Urinary bladder (tissue), 4 donors: Measurements from ENCODE around the gene HOXD3. TPM values are rescaled to one million over a fixed set of nuclear protein-coding genes. Genes with fewer than 3 reads are reported as not detected.

Experiments used
- DNase-seq: peaks from one replicate; pipeline ENCODE4 v3.0.0-alpha.2; 2015; ENCODE audit errors: extremely low spot score
- H3K27ac ChIP-seq: one replicate; pipeline ENCODE4 v1.5.1; 2013; ENCODE audit warnings: low read depth, mild to moderate bottlenecking, moderate library complexity
- H3K36me3 ChIP-seq: one replicate; pipeline ENCODE4 v1.6.1; 2013; ENCODE audit warnings: mild to moderate bottlenecking, moderate library complexity; ENCODE audit not compliant: insufficient read depth
- H3K4me1 ChIP-seq: one replicate; pipeline ENCODE4 v1.6.1; 2013; ENCODE audit warnings: mild to moderate bottlenecking, moderate library complexity; ENCODE audit not compliant: insufficient read depth
- H3K4me3 ChIP-seq: one replicate; pipeline ENCODE4 v1.5.1; 2013; ENCODE audit warnings: low read depth, low read length
- WGBS: extraction: QIAGEN DNeasy Blood & Tissue Kit; methylation state at CpG from one replicate; pipeline ENCODE4 v1.1.7; 2013; 5-methylcytosine and 5-hydroxymethylcytosine counted together
- polyA plus RNA-seq: library from polyadenylated mRNA; stranded (reverse); fragments of 200-250 nt; gene quantifications from one replicate; pipeline ENCODE4 v1.2.3, GENCODE V29; 2013
- total RNA-seq: library from RNA; depleted of rRNA; stranded (reverse); fragments of >200 nt; gene quantifications from one replicate; pipeline ENCODE4 v1.2.3, GENCODE V29; 2014
- donor health status: healthy with polysubstance abuse.
- donor health status: healthy.

The HOXD3 gene
- total and polyA plus RNA-seq, 2 donors = 1.6 to 5.2 TPM

DNA sequence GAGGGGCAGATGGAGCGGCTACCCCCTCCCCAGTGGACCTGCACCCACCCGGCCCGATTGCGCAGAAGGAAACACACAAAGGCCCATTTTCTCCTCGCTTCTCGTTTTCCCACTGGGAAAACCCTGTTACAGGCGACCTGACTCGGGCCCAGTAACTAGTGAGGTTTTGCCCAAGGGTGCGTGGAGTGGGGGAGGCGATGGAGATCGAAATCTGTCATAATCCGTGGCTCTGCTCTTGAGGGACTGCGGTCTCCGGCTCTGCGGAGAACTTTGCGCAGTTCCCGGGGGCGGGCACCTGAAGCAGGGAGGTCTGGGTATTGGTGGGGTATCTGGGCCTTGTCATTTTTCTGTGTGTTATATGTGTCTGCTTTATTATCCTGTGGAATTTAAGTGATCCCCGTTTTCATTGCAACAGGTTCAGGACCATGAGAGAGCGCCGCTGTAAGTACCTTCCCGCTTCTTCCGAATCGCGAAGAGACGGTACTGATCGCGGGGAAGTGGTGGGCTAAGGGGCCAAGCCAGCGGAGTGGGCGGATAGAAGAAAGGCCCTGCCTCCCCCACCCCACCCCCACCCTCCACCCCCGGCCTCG lies 9.8 kb upstream of the HOXD3 start:
- DNase-seq = no peak
- WGBS = 43% methylated on average over 32 of the region's 32 CpGs
- Histone ChIP-seq H3K36me3 (no peaks in the 10 kb centered on the region), H3K4me1 (no peaks in the 10 kb centered on the region), H3K27ac (no peak overlapping the region), H3K4me3 (no peak overlapping the region)

DNA sequence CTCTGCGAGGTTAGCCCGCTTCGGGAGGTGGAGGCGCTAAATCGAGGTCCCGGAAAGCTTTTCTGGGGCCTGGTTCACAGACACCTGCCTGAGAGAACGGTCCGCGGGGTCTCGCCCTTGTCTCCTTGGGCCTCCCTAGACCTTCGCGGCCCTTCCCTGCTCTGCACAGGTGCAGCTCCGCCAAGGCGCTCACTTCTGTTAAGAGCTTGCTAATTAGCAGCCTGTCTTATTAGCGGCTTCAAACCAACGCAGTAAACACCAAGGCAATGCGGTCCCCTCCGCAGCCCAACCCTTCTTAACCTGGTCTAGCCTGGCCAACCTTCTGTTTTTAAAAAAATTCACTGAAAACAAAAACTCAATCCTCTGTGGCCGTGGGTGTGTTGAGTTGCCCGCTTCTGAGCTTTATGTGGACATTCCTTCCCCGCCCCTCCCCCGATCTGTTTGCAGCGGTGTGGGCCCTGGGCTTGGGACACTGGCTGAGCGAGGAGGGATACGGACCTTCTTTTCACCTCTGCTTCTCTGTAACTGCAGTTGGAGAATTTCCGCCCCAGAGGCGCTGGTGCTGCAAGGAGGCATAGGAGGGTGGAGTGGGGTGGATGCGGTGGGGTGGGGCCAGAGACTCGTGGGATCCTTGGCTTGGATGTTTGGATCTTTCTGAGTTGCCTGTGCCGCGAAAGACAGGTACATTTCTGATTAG lies 9.2 kb upstream of the HOXD3 start:
- no peak for DNase-seq
- H3K27ac ChIP-seq = no peak overlapping the region
- 37% methylated on average over 31 of the region's 31 CpGs for WGBS
- no peak overlapping the region for H3K4me3 ChIP-seq
- no peaks in the 10 kb centered on the region for H3K4me1 ChIP-seq
- no peaks in the 10 kb centered on the region for H3K36me3 ChIP-seq

GRCh38 chr2:176148751-176149421 lies 8.2 kb upstream of the HOXD3 start:
- 60% methylated on average over 11 of the region's 11 CpGs for WGBS
- Histone ChIP-seq H3K27ac (no peak overlapping the region), H3K4me3 (no peak overlapping the region), H3K36me3 (no peaks in the 10 kb centered on the region), H3K4me1 (no peaks in the 10 kb centered on the region)
- no peak for DNase-seq

- no peak overlapping the region for H3K4me3 ChIP-seq
- WGBS = 48% methylated on average over 22 of the region's 22 CpGs
- no peak for DNase-seq
- H3K4me1 ChIP-seq = no peaks in the 10 kb centered on the region
- H3K27ac ChIP-seq = no peak overlapping the region
- no peaks in the 10 kb centered on the region for H3K36me3 ChIP-seq
These were observed 7.6 kb upstream of the HOXD3 start for GRCh38 chr2:176149481-176149938.

DNA sequence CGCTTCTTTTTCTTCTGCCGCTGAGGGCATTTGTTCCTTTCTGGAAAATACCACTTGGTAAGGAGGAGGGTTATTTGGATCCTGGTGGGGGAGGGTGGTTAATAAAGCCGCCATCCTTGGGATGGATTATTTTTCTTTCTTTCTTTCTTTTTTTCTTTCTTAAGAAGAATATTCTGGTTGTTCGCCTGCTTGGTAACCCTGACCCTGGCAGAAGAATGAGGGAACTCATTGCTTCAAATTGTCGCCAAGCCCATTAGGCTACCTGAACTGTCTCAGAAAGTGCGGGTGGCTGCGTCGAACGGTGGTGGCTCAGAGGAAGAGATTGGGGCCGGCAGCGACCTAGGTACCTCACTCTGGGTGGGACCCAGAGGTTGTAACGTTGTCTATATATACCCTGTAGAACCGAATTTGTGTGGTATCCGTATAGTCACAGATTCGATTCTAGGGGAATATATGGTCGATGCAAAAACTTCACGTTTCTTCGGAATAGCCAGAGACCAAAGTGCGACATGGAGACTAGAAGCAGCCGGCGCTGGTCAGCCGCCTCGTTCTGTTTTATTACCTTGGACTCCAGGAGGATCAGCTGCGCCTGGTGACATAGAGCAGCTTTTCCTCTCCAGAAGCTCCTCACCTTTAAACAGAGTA lies 7.0 kb upstream of the HOXD3 start:
- no peak for DNase-seq
- WGBS = 51% methylated on average over 24 of the region's 24 CpGs
- Histone ChIP-seq H3K27ac (no peak overlapping the region), H3K4me1 (no peaks in the 10 kb centered on the region), H3K36me3 (no peaks in the 10 kb centered on the region), H3K4me3 (no peak overlapping the region)

- WGBS = 65% methylated on average over 14 of the region's 14 CpGs
- DNase-seq = no peak
- H3K4me1 ChIP-seq = no peaks in the 10 kb centered on the region
- H3K27ac ChIP-seq = no peak overlapping the region
- H3K4me3 ChIP-seq = no peak overlapping the region
- H3K36me3 ChIP-seq = no peaks in the 10 kb centered on the region
These were observed 6.3 kb upstream of the HOXD3 start for GRCh38 chr2:176150584-176151441.

DNA sequence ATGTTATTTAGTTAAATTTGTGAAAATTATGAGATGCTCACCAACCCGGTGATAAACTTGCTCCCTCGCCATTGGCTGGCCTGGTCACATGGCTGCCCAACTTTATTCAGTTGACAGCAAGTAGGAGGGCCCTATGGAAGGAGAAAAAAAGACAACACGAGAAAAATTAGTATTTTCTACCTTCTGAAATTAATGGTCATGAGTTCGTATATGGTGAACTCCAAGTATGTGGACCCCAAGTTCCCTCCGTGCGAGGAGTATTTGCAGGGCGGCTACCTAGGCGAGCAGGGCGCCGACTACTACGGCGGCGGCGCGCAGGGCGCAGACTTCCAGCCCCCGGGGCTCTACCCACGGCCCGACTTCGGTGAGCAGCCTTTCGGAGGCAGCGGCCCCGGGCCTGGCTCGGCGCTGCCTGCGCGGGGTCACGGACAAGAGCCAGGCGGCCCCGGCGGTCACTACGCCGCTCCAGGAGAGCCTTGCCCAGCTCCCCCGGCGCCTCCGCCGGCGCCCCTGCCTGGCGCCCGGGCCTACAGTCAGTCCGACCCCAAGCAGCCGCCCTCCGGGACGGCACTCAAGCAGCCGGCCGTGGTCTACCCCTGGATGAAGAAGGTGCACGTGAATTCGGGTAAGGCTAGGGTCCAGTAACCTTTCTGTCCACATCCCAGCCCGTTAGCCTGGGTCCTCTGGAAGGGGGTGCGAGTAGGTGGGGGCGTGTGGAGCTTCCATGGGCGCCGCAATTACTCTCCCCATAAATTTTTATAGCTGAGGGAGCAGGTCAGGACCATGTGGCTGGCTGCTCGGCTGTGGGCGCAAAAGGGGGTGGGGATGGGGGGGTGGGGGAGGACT lies 5.4 kb upstream of the HOXD3 start, which contains the start of gene HOXD4:
TSS of gene HOXD4 (plus strand) at position 109 of the 846 bp plus-strand sequence. CDS start at position 193, 84 bp downstream.
- no peak within 1 kb of the TSS for H3K4me3 ChIP-seq

GRCh38 chr2:176152350-176153181 lies 4.5 kb upstream of the HOXD3 start:
- H3K4me3 ChIP-seq = no peak overlapping the region
- H3K36me3 ChIP-seq = no peaks in the 10 kb centered on the region
- no peak for DNase-seq
- WGBS = 50% methylated on average over 48 of the region's 48 CpGs
- peaks cover 2% of the 10 kb centered on the region for H3K4me1 ChIP-seq
- no peak overlapping the region for H3K27ac ChIP-seq

More for the DNA sequence above, 5.4 kb upstream of the HOXD3 start, which contains the start of gene HOXD4:
- no peak for DNase-seq
- H3K27ac ChIP-seq = no peak within 1 kb of the TSS
- H3K4me1 ChIP-seq = no peaks in the 10 kb centered on the region
- no peaks in the 10 kb centered on the region for H3K36me3 ChIP-seq
- WGBS = 24% methylated on average over 55 of the region's 55 CpGs

DNA sequence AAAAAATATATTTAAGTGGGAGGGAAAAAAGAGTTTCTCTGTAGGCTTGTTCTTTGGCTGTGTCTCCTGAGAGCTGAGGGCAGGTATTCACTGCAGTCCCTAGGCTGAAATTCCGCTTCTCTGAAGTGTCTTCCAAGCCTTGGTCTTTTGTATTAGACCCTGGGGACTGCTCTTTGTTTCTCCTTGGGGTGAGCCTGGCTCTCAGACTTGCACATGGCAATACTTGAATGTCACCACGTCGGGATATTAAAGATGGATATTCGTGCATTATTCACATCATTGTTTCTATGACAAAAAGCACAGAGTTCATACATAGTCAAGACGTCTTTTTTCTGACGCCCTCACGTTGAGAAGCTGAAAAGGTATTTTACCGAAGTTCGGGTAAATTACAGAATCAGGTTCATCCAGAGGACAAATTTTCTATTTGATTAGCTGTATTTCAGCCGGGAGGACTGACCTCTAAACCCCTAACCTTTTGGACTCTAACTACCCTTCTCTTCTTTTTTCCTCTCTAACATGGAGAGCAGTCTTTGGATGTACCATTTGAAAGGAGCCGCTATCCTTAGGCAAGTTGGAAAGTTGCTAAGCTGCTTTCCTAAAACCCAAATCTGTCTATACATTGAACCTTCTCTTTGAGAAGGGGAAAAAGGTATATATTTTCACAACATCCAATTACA lies 2.4 kb upstream of the HOXD3 start:
- 73% methylated on average over 11 of the region's 11 CpGs for WGBS
- Histone ChIP-seq H3K4me3 (no peak overlapping the region), H3K4me1 (peaks cover 2% of the 10 kb centered on the region)

GRCh38 chr2:176155356-176156044 lies 1.6 kb upstream of the HOXD3 start:
- DNase-seq = no peak
- peaks cover 2% of the 10 kb centered on the region for H3K4me1 ChIP-seq

More for the DNA sequence above, 2.4 kb upstream of the HOXD3 start:
- no peaks in the 10 kb centered on the region for H3K36me3 ChIP-seq
- DNase-seq = no peak
- no peak overlapping the region for H3K27ac ChIP-seq

DNA sequence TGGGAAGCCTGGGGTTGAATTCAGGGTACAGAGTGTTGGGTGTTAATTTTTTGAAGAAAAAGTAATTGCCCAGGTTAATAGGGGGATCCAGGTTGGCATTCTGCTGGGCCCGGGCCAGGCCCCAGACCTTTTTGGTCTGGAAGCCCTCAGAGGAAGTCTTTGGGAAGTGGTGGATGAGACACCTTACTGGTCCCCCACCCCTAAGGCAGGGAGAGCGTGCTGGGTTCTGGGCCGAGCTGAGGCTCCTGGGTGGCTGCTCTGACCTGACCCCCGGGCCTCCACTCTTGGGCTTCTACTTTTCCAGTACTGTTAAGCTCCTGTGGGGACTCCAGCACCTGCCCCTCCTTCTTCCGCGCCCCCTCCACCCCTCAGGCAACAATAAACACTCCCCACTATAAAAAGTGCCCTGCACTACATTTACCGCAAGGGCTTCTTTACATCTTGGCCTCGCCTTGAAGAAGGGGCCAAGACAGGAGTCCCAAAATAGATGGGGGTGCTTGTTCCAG lies 753 bp upstream of the HOXD3 start:
- Histone ChIP-seq H3K27ac (no peak overlapping the region), H3K4me3 (no peak overlapping the region), H3K4me1 (peaks cover 2% of the 10 kb centered on the region), H3K36me3 (no peaks in the 10 kb centered on the region)
- WGBS = 50% methylated on average over 8 of the region's 8 CpGs
- no peak for DNase-seq

More at GRCh38 chr2:176155356-176156044, 1.6 kb upstream of the HOXD3 start:
- H3K27ac ChIP-seq = no peak overlapping the region
- no peaks in the 10 kb centered on the region for H3K36me3 ChIP-seq
- WGBS = 54% methylated on average over 6 of the region's 6 CpGs
- no peak overlapping the region for H3K4me3 ChIP-seq
